GM12865 (cell line): Measurements from ENCODE around the gene DNASE1L1.
A peak's percentile ranks its signal among the peaks of the same experiment; 100 is the strongest.
"Not testable (repeated sequence)": the region's sequence is repeated elsewhere in the genome, so short reads cannot be mapped to it uniquely, and the experiment has no call there.

ENCODE experiments used
- DNase-seq: peaks from one replicate; pipeline ENCODE4 v3.0.0; 2010; ENCODE audit warnings: low read depth
- H3K4me3 ChIP-seq: 2 replicates; pipeline ENCODE4 v1.5.1; 2011; ENCODE audit warnings: mild to moderate bottlenecking, low read depth, low read length, control low read depth
- CTCF ChIP-seq: IDR thresholded peaks from 2 replicates; pipeline ENCODE4 v1.5.1; 2011; ENCODE audit warnings: low read length, control low read depth, low read depth, inconsistent platforms; ENCODE audit not compliant: insufficient read depth; ENCODE audit errors: missing control alignments

The DNASE1L1 gene

GRCh38 chrX:154401045-154401799, 7.8 kb downstream of the DNASE1L1 start:
- H3K4me3 ChIP-seq = no peak overlapping the region
- peak; percentile 68 for DNase-seq
- no peak for TF ChIP-seq CTCF

DNA sequence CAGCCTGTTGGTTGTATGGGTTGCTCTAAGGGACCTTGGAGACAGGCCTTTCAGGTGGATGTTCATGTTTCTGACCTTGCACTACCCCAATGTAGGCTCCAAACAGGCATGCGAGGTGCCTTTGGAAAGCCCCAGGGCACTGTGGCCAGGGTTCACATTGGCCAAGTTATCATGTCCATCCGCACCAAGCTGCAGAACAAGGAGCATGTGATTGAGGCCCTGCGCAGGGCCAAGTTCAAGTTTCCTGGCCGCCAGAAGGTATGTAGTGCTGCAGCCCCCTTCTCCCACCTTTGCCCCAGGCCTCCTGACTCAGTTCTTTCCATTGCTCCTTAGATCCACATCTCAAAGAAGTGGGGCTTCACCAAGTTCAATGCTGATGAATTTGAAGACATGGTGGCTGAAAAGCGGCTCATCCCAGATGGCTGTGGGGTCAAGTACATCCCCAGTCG, 8.7 kb downstream of the DNASE1L1 start:
- H3K4me3 ChIP-seq = peak overlapping the region; percentile 78
- DNase-seq = not testable (repeated sequence)

GRCh38 chrX:154399527-154400368, 9.3 kb downstream of the DNASE1L1 start:
- peak; percentile 22 for DNase-seq
- H3K4me3 ChIP-seq = peak overlapping the region; percentile 78
- no peak for TF ChIP-seq CTCF

GRCh38 chrX:154398668-154399526, 10.2 kb downstream of the DNASE1L1 start:
- DNase-seq = peak; percentile 91
- peak; percentile 68 for TF ChIP-seq CTCF
- peak overlapping the region; percentile 78 for H3K4me3 ChIP-seq

- peak; percentile 98 for DNase-seq
- peak within 1 kb of the TSS; percentile 83 for H3K4me3 ChIP-seq
- TF ChIP-seq CTCF = no peak
Measured at GRCh38 chrX:154397888-154398667, 11.0 kb downstream of the DNASE1L1 start, which contains the start of gene RPL10. TSS of gene RPL10 (plus strand) at chrX:154398377. CDS start at chrX:154398520, 143 bp downstream.

DNA sequence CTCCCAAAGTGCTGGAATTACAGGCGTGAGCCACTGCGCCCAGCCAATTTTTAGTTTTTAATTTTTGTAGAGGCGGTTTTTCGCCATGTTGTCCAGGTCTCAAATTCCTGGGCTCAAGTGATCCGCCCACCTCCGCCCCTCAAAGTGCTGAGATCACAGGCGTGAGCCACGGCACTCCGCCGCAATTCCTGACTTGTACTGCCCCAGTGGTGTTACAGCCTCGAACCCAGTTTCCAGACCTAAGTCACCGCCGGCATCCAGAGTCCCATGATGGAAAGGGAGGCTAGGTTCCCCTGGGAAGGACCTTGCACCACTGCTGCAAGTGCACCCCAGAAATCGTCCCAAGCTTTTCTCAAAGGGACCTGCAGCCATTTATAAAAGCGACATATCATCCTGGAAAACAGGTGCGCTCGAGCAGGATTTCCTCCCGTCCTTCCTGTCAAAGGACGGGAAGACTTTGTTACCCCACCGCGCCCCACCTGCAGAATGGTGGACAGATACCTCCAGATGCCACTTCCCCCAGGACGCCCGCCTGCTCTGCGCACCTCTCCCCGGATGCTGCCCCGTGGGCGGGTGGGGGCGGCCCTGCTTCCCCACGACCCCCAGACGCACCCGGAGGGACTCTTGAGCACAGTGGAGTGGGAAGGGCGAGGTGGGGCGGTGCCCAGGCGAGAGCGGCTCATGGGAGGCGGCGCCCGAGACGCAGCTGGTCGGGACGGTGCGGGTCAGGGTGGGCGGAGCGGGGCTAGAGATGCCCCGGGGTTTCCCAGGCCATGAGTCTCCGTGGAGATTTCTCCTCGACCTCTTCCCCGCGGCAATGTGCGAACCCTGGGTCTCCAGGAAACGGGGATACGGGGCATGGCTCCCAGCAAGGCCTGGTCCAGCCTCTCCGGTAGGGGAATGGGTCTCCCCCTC, 11.8 kb downstream of the DNASE1L1 start:
- DNase-seq = peak; percentile 85
- H3K4me3 ChIP-seq = peak overlapping the region; percentile 83
- TF ChIP-seq CTCF = no peak

DNA sequence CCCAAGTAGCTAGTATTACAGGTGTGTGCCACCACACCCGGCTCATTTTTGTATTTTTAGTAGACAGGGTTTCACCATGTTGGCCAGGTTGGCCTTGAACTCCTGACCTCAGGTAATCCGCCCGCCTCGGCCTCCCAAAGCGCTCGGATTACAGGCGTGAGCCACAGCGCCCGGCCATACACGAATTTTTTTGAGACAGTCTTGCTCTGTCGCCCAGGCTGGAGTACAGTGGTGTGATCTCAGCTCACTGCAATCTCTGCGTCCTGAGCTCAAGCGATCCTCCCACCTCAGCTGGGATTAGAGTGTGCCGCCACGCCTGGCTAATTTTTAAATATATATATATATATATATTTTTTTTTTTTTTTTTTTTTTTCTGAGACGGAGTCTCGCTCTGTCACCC, 12.7 kb downstream of the DNASE1L1 start:
- DNase-seq, H3K4me3 ChIP-seq: not testable (repeated sequence)

- DNase-seq, H3K4me3 ChIP-seq: not testable (repeated sequence)
Measured at GRCh38 chrX:154389812-154390747, 19.0 kb downstream of the DNASE1L1 start.

GRCh38 chrX:154388649-154389048, 20.4 kb downstream of the DNASE1L1 start:
- not testable (repeated sequence) for DNase-seq, H3K4me3 ChIP-seq
